HCT116 (cell line): ENCODE data around the gene MYO1B.

Source experiments
- EGR1 ChIP-seq: IDR thresholded peaks from 2 replicates; pipeline ENCODE4 v1.6.1; 2012; ENCODE audit warnings: low read depth
- EZH2 ChIP-seq: fragments of 200-600 bp; sonication (generic); IDR thresholded peaks from 2 replicates; pipeline ENCODE4 v1.6.1; 2017; ENCODE audit warnings: antibody characterized with exemption, mixed run types
- EZH2phosphoT487 ChIP-seq: fragments of 200-600 bp; IDR thresholded peaks from 2 replicates; pipeline ENCODE4 v1.6.1; 2018; ENCODE audit warnings: antibody characterized with exemption, borderline replicate concordance
- JUND ChIP-seq: IDR thresholded peaks from 2 replicates; pipeline ENCODE4 v1.6.1; 2012
- POLR2A ChIP-seq: IDR thresholded peaks from 2 replicates; pipeline ENCODE4 v1.7.0; 2011; ENCODE audit warnings: borderline replicate concordance; ENCODE audit not compliant: insufficient read depth, insufficient read length; ENCODE audit errors: extremely low read depth
- TCF7L2 ChIP-seq: IDR thresholded peaks from 2 replicates; pipeline ENCODE4 v1.7.0; 2011; ENCODE audit warnings: borderline replicate concordance, inconsistent platforms; ENCODE audit not compliant: insufficient read depth, insufficient read length; ENCODE audit errors: extremely low read depth
- YY1 ChIP-seq: IDR thresholded peaks from 2 replicates; pipeline ENCODE4 v1.6.1; 2011; ENCODE audit warnings: low read length, low read depth, moderate library complexity, mild to moderate bottlenecking; ENCODE audit not compliant: insufficient replicate concordance; ENCODE audit errors: extremely low read depth
- ZFX ChIP-seq: fragments of 450-650 bp; IDR thresholded peaks from 2 replicates; pipeline ENCODE4 v1.6.1; 2017
- TF ChIP-seq, protein P1 (sequence below), 3 experiments: fragments of 200-600 bp in 1 of 3; sonication (generic) in 1 of 3; IDR thresholded peaks in 2 of 3; conservative IDR thresholded peaks in 1 of 3; 2 replicates each; pipeline ENCODE4 v1.5.1; 2012 to 2017; ENCODE audit warnings: low read depth in 2 of 3, low read length in 2 of 3, antibody characterized with exemption in 1 of 3, borderline replicate concordance in 1 of 3, control low read depth in 1 of 3, mild to moderate bottlenecking in 1 of 3, mixed read lengths in 1 of 3, mixed run types in 1 of 3, moderate library complexity in 1 of 3; ENCODE audit not compliant: insufficient read depth in 1 of 3
- TF ChIP-seq, protein P2 (sequence below): IDR thresholded peaks from 2 replicates; pipeline ENCODE4 v1.6.1; 2012
- TF ChIP-seq, protein P3 (sequence below): IDR thresholded peaks from 2 replicates; pipeline ENCODE4 v1.6.1; 2012; ENCODE audit warnings: low read depth

DNA sequence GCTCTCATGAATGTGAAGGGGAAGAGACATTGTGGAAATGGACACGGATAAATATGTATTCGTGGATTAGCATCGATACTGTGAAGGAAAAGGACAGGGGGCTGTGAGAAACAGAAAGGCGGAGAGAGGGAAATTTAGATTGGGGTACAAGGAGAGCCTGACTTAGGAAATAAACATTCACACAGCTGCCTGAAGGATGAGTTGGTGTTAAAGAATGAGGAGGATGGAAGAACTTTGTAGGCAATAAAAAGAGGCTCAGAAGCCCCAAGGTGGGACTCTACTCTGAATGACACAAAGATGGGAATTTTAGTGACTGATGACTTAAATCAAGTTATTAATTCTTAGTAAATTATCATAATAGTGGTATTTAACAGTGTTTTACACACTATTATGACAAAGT, 10.1 kb downstream of the MYO1B start:
- TF ChIP-seq POLR2A, result no peak
- TF ChIP-seq, protein P1, sequence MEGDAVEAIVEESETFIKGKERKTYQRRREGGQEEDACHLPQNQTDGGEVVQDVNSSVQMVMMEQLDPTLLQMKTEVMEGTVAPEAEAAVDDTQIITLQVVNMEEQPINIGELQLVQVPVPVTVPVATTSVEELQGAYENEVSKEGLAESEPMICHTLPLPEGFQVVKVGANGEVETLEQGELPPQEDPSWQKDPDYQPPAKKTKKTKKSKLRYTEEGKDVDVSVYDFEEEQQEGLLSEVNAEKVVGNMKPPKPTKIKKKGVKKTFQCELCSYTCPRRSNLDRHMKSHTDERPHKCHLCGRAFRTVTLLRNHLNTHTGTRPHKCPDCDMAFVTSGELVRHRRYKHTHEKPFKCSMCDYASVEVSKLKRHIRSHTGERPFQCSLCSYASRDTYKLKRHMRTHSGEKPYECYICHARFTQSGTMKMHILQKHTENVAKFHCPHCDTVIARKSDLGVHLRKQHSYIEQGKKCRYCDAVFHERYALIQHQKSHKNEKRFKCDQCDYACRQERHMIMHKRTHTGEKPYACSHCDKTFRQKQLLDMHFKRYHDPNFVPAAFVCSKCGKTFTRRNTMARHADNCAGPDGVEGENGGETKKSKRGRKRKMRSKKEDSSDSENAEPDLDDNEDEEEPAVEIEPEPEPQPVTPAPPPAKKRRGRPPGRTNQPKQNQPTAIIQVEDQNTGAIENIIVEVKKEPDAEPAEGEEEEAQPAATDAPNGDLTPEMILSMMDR (IDR thresholded peaks at IDR 0.05 in 2 of 3, conservative IDR thresholded peaks at IDR 0.05 in 1 of 3; ENCODE audit: borderline replicate concordance in 1 of 3, insufficient read depth in 1 of 3, low read depth in 2 of 3, low read length in 2 of 3), result no peak
- TF ChIP-seq, protein P2, sequence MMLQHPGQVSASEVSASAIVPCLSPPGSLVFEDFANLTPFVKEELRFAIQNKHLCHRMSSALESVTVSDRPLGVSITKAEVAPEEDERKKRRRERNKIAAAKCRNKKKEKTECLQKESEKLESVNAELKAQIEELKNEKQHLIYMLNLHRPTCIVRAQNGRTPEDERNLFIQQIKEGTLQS, result no peak
- no peak for TF ChIP-seq EGR1
- TF ChIP-seq EZH2phosphoT487, result no peak
- TF ChIP-seq YY1, result no peak
- no peak for TF ChIP-seq ZFX
- TF ChIP-seq TCF7L2, result no peak
- TF ChIP-seq EZH2, result no peak
- TF ChIP-seq JUND, result no peak
- TF ChIP-seq, protein P3, sequence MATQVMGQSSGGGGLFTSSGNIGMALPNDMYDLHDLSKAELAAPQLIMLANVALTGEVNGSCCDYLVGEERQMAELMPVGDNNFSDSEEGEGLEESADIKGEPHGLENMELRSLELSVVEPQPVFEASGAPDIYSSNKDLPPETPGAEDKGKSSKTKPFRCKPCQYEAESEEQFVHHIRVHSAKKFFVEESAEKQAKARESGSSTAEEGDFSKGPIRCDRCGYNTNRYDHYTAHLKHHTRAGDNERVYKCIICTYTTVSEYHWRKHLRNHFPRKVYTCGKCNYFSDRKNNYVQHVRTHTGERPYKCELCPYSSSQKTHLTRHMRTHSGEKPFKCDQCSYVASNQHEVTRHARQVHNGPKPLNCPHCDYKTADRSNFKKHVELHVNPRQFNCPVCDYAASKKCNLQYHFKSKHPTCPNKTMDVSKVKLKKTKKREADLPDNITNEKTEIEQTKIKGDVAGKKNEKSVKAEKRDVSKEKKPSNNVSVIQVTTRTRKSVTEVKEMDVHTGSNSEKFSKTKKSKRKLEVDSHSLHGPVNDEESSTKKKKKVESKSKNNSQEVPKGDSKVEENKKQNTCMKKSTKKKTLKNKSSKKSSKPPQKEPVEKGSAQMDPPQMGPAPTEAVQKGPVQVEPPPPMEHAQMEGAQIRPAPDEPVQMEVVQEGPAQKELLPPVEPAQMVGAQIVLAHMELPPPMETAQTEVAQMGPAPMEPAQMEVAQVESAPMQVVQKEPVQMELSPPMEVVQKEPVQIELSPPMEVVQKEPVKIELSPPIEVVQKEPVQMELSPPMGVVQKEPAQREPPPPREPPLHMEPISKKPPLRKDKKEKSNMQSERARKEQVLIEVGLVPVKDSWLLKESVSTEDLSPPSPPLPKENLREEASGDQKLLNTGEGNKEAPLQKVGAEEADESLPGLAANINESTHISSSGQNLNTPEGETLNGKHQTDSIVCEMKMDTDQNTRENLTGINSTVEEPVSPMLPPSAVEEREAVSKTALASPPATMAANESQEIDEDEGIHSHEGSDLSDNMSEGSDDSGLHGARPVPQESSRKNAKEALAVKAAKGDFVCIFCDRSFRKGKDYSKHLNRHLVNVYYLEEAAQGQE, result no peak
